Measurements from ENCODE around the gene COL5A1. TPM values are rescaled to one million over a fixed set of nuclear protein-coding genes. Genes with fewer than 3 reads are reported as not detected.

The COL5A1 gene
- total RNA-seq, 4 donors from 2014 or later, result 8.4 to 14.7 (median 11.3) TPM

DNA sequence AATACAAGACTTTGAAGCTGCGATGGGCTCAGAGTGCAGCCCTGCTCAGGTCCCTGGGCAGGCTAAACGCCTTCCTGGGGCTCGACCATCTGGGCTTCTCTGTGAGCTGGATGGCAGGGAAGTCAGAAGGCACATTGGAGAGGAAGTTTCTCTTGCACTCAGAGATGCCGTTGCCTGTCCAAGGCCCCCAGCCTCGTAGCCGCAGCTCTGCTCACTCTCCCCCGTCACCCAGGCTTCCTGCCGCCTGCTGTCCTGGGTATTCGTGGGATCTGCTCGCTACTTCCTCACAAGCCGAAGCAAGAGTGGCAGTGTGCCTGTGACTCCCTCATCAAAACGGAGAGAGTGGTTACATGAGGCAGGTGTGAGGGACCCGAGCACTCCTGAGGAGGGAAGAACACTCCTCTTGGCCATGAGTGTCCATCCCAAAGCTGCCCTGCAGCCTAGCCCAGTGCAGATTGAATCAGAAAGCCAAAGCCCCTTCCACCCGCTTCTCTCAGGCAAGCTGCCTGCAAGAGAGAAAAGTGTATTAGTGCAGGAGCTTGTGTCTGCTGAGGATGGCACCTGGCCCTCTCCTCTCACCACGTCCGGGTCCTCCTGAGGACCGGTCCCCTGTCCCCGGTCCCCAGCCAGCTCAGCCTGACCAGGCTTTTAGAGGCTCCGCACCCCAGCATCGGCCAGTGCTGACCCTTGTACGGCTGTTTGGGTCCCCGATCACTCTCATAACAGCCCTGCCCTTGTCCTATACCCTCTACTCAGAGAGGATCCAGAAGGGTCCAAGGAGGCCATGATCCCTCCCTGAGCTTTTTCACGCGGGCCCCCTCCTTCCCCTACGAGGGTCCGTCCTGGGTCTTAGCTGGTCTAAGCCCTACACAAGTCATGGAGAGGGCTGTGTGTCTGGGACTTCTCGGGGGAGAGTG lies 246.3 kb downstream of the COL5A1 start:
- intact Hi-C loops (cut with DNase I; ENCODE audit: low total_unique reads), result no loop called here
- peak; percentile 12 to 74 for DNase-seq (ENCODE audit: low spot score in 2 of 2)
- WGBS, 2 donors, result 79 to 82% methylated on average over 27 of the region's 27 CpGs
- TF ChIP-seq, protein P1, sequence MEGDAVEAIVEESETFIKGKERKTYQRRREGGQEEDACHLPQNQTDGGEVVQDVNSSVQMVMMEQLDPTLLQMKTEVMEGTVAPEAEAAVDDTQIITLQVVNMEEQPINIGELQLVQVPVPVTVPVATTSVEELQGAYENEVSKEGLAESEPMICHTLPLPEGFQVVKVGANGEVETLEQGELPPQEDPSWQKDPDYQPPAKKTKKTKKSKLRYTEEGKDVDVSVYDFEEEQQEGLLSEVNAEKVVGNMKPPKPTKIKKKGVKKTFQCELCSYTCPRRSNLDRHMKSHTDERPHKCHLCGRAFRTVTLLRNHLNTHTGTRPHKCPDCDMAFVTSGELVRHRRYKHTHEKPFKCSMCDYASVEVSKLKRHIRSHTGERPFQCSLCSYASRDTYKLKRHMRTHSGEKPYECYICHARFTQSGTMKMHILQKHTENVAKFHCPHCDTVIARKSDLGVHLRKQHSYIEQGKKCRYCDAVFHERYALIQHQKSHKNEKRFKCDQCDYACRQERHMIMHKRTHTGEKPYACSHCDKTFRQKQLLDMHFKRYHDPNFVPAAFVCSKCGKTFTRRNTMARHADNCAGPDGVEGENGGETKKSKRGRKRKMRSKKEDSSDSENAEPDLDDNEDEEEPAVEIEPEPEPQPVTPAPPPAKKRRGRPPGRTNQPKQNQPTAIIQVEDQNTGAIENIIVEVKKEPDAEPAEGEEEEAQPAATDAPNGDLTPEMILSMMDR (IDR thresholded peaks at IDR 0.05), result no peak
- TF ChIP-seq POLR2A (IDR thresholded peaks at IDR 0.05), result no peak
- H3K4me3 ChIP-seq (ENCODE audit: low read depth, poor library complexity, severe bottlenecking), result no peak overlapping the region

DNA sequence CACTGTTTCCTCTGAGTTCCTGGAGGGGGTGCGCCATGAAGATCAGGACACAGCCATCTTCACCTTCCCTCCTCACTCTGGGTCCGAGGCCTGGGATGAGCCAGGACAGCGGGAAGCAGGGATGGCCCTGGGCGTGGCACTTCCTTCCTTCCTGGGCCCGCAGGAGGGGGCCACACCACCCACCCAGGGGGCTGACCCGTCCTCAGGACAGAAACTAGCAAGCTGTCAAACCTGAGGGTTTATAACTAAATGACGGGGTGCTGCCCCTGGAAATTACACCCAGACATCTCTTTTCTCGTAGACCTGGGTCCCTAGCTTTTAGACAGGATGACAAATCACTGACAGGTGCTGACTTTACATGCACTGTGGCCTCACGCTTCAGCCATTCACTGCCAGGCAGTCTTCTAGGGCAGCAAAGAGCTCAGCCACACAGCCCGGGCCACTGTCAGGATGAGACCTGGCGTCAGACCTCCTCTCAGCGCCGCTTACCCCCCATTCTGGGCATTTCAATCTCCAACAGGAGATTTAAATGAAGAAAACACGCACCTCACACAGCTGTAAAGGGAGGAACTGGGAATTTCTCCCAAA lies 247.1 kb downstream of the COL5A1 start:
- intact Hi-C loops (cut with DNase I; ENCODE audit: low total_unique reads), result no loop called here
- no peak for TF ChIP-seq POLR2A (IDR thresholded peaks at IDR 0.05)
- TF ChIP-seq, protein P1 (IDR thresholded peaks at IDR 0.05), result no peak
- no peak overlapping the region for H3K4me3 ChIP-seq (ENCODE audit: low read depth, poor library complexity, severe bottlenecking)
- whole genome bisulfite sequencing, 2 donors, result 85 to 94% methylated on average over 11 to 14 of the region's 14 CpGs
- peak in 1 of 2 donors; percentile 61 for DNase-seq (ENCODE audit: low spot score in 2 of 2)

DNA sequence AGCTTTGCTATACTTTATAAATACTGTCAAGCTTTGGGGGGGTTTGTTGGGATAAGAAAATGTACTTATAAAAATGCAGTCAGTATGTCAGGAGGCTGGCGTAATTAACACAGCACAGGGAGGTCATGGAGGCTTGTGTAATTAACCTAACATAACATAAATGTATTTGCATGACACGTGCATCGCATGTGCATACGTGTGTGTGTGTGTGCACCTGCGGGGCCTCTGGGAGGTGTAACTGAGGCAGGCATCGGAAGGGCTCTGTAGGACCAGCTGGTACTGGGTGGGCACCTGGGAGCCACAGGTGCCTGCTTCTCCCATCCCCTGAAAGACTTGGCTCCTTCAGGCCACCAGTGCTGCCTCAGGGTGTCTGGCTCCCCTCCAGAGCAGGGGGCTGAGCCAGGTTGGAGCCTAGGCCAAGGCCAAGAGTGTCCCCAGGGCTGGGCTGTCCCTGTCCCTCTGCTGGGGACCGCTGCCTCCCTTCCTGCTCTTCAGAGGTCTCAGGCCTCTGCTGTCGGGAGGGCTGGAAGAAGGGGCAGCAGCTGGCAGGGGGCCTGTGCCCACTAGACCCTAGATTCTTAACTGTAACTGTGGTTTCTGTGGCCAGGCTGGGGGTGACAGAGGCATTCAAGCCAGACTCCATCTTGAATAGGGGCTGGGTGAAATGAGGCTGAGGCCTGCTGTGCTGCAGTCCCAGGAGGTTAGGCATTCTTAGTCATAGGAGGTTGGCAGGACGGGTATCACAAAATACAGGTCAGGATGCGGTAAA lies 248.0 kb downstream of the COL5A1 start:
- 87 to 89% methylated on average over 10 of the region's 10 CpGs for WGBS, 2 donors
- TF ChIP-seq POLR2A (IDR thresholded peaks at IDR 0.05), result no peak
- TF ChIP-seq, protein P1 (IDR thresholded peaks at IDR 0.05), result no peak
- intact Hi-C loops (cut with DNase I; ENCODE audit: low total_unique reads), result no loop called here
- H3K4me3 ChIP-seq (ENCODE audit: low read depth, poor library complexity, severe bottlenecking), result no peak overlapping the region
- DNase-seq (ENCODE audit: low spot score in 2 of 2), result peak in 1 of 2 donors; percentile 73

DNA sequence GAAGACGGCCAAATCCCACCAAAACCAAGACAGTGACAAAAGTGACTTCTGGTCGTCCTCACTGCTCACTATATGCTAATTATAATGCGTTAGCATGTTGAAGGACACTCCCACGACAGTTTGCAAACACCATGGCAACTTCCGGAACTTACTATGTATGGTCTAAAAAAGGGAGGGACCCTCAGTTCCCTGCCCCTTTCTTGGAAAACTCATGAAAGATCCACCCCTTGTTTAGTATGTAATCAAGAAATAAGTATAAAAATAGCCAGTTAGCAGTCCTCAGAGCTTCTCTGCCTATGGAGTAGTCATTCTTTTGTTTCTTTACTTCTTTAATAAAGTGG lies 248.5 kb downstream of the COL5A1 start:
- 88 to 89% methylated on average over 5 of the region's 5 CpGs for WGBS, 2 donors
- intact Hi-C loops (cut with DNase I; ENCODE audit: low total_unique reads), result no loop called here
- TF ChIP-seq, protein P1 (IDR thresholded peaks at IDR 0.05), result no peak
- no peak for TF ChIP-seq POLR2A (IDR thresholded peaks at IDR 0.05)
- DNase-seq (ENCODE audit: low spot score in 2 of 2), result no peak
- no peak overlapping the region for H3K4me3 ChIP-seq (ENCODE audit: low read depth, poor library complexity, severe bottlenecking)

DNA sequence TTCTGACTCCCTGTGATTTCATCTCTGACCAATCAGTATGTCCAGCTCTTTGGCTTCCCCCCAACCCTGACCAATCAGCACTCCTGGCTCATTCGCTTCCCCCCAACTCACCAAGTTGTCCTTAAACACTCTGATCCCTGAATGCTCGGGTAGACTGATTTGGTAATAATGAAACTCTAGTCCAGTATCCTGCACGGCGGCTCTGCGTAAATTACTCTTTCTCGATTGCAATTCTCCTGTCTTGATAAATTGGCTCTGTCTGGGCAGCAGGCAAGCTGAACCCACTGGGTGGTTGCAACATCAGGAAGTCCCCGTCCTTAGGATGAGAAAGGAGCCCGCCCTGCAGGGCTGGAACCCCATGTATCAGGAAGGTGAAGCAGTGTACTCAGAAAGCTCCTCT lies 249.4 kb downstream of the COL5A1 start:
- no peak overlapping the region for H3K4me3 ChIP-seq (ENCODE audit: low read depth, poor library complexity, severe bottlenecking)
- intact Hi-C loops (cut with DNase I; ENCODE audit: low total_unique reads), result no loop called here
- TF ChIP-seq, protein P1 (IDR thresholded peaks at IDR 0.05), result no peak
- no peak for TF ChIP-seq POLR2A (IDR thresholded peaks at IDR 0.05)
- peak in 1 of 2 donors; percentile 82 for DNase-seq (ENCODE audit: low spot score in 2 of 2)
- WGBS, 2 donors, result 82 to 86% methylated on average over 8 of the region's 8 CpGs
